WTC11 (cell line): ENCODE measurements around the gene CEBPG. TPM values are rescaled to one million over a fixed set of nuclear protein-coding genes. Genes with fewer than 3 reads are reported as not detected.
A peak's percentile ranks its signal among the peaks of the same experiment; 100 is the strongest.

Experiments used
- ATAC-seq: fragments of 200-7000 bp; cut with Tn5 transposase; 2 replicates; pipeline ENCODE4 v1.10.0; 2021; ENCODE audit warnings: mild to moderate bottlenecking, moderate library complexity
- CTCF ChIA-PET: fragments of 300-600 bp; sonication (Branson Sonifier 250); formaldehyde crosslinking; loops from one replicate; lab custom pipeline; 2021; ENCODE audit warnings: antibody characterized with exemption; lab: Charles Lee
- POLR2A ChIA-PET: fragments of 350-600 bp; sonication (Branson Sonifier 250); formaldehyde crosslinking; loops from one replicate; lab custom pipeline; 2021; ENCODE audit warnings: antibody characterized with exemption; lab: Charles Lee
- DNase-seq: peaks from one replicate; pipeline ENCODE4 v3.0.0; 2021; ENCODE audit warnings: low spot score
- H3K27ac Mint-ChIP-seq: 2 replicates; pipeline ENCODE4 v1.8.0; 2021; ENCODE audit warnings: mixed read lengths
- H3K27me3 Mint-ChIP-seq: 2 replicates; pipeline ENCODE4 v1.8.0; 2021; ENCODE audit warnings: low read depth, mild to moderate bottlenecking, moderate library complexity, mixed read lengths
- H3K36me3 Mint-ChIP-seq: 2 replicates; pipeline ENCODE4 v1.8.0; 2021; ENCODE audit warnings: mixed read lengths
- H3K4me1 Mint-ChIP-seq: 2 replicates; pipeline ENCODE4 v1.8.0; 2022; ENCODE audit warnings: mixed read lengths
- H3K4me3 Mint-ChIP-seq: 2 replicates; pipeline ENCODE4 v1.8.0; 2021; ENCODE audit warnings: mild to moderate bottlenecking, moderate library complexity, mixed read lengths
- H3K9me3 Mint-ChIP-seq: 2 replicates; pipeline ENCODE4 v1.8.0; 2021; ENCODE audit warnings: mixed read lengths
- CREB1 ChIP-seq: sonication (generic); formaldehyde crosslinking; IDR thresholded peaks from 2 replicates; pipeline ENCODE4 v1.8.0; 2023; ENCODE audit warnings: mild to moderate bottlenecking, missing genetic modification reagents
- CREM ChIP-seq: sonication (generic); formaldehyde crosslinking; IDR thresholded peaks from 2 replicates; pipeline ENCODE4 v1.8.1; 2022; ENCODE audit warnings: mild to moderate bottlenecking, missing genetic modification reagents, moderate library complexity
- EMX1 ChIP-seq: fragments of 250-450 bp; sonication (Bioruptor Pico); IDR thresholded peaks from 2 replicates; pipeline ENCODE4 v1.8.0; 2021; ENCODE audit warnings: mild to moderate bottlenecking
- FOXP1 ChIP-seq: sonication (generic); formaldehyde crosslinking; IDR thresholded peaks from 2 replicates; pipeline ENCODE4 v1.8.0; 2022; ENCODE audit warnings: missing genetic modification reagents, mild to moderate bottlenecking, moderate library complexity, borderline replicate concordance
- SP1 ChIP-seq: sonication (generic); formaldehyde crosslinking; conservative IDR thresholded peaks from 2 replicates; pipeline ENCODE4 v1.8.1; 2022; ENCODE audit warnings: missing genetic modification reagents
- TP53 ChIP-seq: sonication (generic); formaldehyde crosslinking; IDR thresholded peaks from 2 replicates; pipeline ENCODE4 v1.8.1; 2023; ENCODE audit warnings: mild to moderate bottlenecking, missing genetic modification reagents
- ZNF317 ChIP-seq: sonication (generic); formaldehyde crosslinking; IDR thresholded peaks from 2 replicates; pipeline ENCODE4 v1.8.1; 2023; ENCODE audit warnings: low read depth, mild to moderate bottlenecking, moderate library complexity, missing genetic modification reagents, borderline replicate concordance
- ZNF396 ChIP-seq: fragments of 250-450 bp; sonication (Bioruptor Pico); IDR thresholded peaks from 2 replicates; pipeline ENCODE4 v1.8.0; 2021; ENCODE audit warnings: mild to moderate bottlenecking, moderate library complexity, borderline replicate concordance
- total RNA-seq: library from RNA; stranded (reverse); gene quantifications from 3 replicates; pipeline ENCODE4 v1.2.3, GENCODE V29; 2021
- TF ChIP-seq, protein P1 (sequence below): sonication (generic); formaldehyde crosslinking; IDR thresholded peaks from 2 replicates; pipeline ENCODE4 v1.8.1; 2022; ENCODE audit warnings: missing genetic modification reagents, borderline replicate concordance
- TF ChIP-seq, protein P2 (sequence below): sonication (generic); formaldehyde crosslinking; IDR thresholded peaks from 2 replicates; pipeline ENCODE4 v1.8.0; 2023; ENCODE audit warnings: mild to moderate bottlenecking, missing genetic modification reagents
- TF ChIP-seq, protein P3 (sequence below): sonication (generic); formaldehyde crosslinking; IDR thresholded peaks from 2 replicates; pipeline ENCODE4 v1.8.0; 2022; ENCODE audit warnings: missing genetic modification reagents
- TF ChIP-seq, protein P4 (sequence below): sonication (generic); formaldehyde crosslinking; conservative IDR thresholded peaks from 2 replicates; pipeline ENCODE4 v1.8.1; 2023; ENCODE audit warnings: mild to moderate bottlenecking, low read depth, missing genetic modification reagents, moderate library complexity
- TF ChIP-seq, protein P5 (sequence below): sonication (generic); formaldehyde crosslinking; IDR thresholded peaks from 2 replicates; pipeline ENCODE4 v1.8.0; 2022; ENCODE audit warnings: mild to moderate bottlenecking, missing genetic modification reagents
- TF ChIP-seq, protein P6 (sequence below): fragments of 250-450 bp; sonication (Bioruptor Pico); IDR thresholded peaks from 2 replicates; pipeline ENCODE4 v1.9.0; 2021; ENCODE audit warnings: moderate library complexity, mild to moderate bottlenecking, inconsistent platforms, borderline replicate concordance

Gene CEBPG
- total RNA-seq, 1 experiment from 2014 or later = 33.1 TPM

DNA sequence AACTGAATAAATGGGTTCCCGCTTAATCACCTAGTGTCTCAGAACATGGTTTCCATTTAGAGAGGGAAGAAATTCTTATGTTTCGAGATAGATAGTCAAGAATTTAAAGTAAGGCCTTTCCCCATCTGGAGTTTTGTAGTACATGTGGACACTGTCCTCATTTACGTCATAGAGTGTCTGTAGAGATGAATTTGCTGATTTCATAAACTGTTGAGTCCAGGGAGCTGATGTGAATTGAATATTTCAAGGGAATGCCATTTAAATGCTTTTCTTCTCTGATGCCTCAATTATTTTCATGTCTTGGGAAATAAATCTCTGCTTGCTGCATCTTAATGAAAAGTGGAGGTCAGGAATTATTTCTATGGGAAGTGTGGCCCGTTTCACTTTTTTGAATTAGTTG is 9.5 kb downstream of the CEBPG start (continued):
- TF ChIP-seq, protein P1, sequence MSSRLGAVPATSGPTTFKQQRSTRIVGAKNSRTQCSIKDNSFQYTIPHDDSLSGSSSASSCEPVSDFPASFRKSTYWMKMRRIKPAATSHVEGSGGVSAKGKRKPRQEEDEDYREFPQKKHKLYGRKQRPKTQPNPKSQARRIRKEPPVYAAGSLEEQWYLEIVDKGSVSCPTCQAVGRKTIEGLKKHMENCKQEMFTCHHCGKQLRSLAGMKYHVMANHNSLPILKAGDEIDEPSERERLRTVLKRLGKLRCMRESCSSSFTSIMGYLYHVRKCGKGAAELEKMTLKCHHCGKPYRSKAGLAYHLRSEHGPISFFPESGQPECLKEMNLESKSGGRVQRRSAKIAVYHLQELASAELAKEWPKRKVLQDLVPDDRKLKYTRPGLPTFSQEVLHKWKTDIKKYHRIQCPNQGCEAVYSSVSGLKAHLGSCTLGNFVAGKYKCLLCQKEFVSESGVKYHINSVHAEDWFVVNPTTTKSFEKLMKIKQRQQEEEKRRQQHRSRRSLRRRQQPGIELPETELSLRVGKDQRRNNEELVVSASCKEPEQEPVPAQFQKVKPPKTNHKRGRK (CRISPR knock-in tag) = no peak

DNA sequence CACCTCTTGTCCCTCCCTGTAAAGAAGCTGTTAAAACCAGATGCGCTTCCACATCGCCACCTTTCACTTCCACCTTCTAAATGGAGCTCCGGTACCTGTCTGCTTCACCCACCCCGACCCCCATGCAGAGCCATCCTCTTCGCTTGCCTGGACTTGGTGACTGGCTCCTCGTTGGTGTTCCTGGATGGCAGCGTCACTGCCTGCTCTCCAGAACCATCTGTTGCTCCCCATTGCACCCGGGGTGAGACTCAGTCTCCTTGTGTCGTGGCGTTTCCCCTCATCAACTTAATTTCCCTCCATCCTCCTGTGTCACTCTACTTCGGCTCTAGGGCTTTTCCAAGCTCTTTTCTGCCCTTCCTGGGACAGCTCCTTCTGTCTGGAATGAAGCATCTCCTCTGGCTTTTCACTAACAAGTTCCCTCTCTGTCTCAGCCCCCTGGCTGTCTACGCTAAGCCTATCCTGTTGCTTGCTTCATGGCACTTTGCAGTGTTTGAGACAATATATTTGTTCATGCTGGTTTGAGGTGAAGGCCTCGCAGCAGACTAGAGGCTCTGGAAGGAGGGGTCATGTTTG is 10.3 kb downstream of the CEBPG start:
- Mint-ChIP-seq H3K36me3 (peaks cover 10% of the 10 kb centered on the region; the same call in 1 of the 2 replicates), H3K4me1 (peaks cover 23% of the 10 kb centered on the region), H3K4me3 (no peak overlapping the region), H3K27ac (peak overlapping the region; percentile 69; the same call in 1 of the 2 replicates), H3K9me3 (no peaks in the 10 kb centered on the region), H3K27me3 (no peaks in the 10 kb centered on the region)
- ATAC-seq = no peak
- no peak for DNase-seq
- no peak for TF ChIP-seq CREM (CRISPR knock-in tag)
- TF ChIP-seq, protein P2, sequence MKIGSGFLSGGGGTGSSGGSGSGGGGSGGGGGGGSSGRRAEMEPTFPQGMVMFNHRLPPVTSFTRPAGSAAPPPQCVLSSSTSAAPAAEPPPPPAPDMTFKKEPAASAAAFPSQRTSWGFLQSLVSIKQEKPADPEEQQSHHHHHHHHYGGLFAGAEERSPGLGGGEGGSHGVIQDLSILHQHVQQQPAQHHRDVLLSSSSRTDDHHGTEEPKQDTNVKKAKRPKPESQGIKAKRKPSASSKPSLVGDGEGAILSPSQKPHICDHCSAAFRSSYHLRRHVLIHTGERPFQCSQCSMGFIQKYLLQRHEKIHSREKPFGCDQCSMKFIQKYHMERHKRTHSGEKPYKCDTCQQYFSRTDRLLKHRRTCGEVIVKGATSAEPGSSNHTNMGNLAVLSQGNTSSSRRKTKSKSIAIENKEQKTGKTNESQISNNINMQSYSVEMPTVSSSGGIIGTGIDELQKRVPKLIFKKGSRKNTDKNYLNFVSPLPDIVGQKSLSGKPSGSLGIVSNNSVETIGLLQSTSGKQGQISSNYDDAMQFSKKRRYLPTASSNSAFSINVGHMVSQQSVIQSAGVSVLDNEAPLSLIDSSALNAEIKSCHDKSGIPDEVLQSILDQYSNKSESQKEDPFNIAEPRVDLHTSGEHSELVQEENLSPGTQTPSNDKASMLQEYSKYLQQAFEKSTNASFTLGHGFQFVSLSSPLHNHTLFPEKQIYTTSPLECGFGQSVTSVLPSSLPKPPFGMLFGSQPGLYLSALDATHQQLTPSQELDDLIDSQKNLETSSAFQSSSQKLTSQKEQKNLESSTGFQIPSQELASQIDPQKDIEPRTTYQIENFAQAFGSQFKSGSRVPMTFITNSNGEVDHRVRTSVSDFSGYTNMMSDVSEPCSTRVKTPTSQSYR (CRISPR knock-in tag) = no peak
- TF ChIP-seq ZNF396 (CRISPR knock-in tag) = no peak
- no peak for TF ChIP-seq TP53 (CRISPR knock-in tag)
- TF ChIP-seq, protein P3, sequence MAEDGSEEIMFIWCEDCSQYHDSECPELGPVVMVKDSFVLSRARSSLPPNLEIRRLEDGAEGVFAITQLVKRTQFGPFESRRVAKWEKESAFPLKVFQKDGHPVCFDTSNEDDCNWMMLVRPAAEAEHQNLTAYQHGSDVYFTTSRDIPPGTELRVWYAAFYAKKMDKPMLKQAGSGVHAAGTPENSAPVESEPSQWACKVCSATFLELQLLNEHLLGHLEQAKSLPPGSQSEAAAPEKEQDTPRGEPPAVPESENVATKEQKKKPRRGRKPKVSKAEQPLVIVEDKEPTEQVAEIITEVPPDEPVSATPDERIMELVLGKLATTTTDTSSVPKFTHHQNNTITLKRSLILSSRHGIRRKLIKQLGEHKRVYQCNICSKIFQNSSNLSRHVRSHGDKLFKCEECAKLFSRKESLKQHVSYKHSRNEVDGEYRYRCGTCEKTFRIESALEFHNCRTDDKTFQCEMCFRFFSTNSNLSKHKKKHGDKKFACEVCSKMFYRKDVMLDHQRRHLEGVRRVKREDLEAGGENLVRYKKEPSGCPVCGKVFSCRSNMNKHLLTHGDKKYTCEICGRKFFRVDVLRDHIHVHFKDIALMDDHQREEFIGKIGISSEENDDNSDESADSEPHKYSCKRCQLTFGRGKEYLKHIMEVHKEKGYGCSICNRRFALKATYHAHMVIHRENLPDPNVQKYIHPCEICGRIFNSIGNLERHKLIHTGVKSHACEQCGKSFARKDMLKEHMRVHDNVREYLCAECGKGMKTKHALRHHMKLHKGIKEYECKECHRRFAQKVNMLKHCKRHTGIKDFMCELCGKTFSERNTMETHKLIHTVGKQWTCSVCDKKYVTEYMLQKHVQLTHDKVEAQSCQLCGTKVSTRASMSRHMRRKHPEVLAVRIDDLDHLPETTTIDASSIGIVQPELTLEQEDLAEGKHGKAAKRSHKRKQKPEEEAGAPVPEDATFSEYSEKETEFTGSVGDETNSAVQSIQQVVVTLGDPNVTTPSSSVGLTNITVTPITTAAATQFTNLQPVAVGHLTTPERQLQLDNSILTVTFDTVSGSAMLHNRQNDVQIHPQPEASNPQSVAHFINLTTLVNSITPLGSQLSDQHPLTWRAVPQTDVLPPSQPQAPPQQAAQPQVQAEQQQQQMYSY = no peak
- TF ChIP-seq, protein P1 (CRISPR knock-in tag) = no peak
- no peak for TF ChIP-seq EMX1 (CRISPR knock-in tag)
- no peak for TF ChIP-seq CREB1
- TF ChIP-seq, protein P4, sequence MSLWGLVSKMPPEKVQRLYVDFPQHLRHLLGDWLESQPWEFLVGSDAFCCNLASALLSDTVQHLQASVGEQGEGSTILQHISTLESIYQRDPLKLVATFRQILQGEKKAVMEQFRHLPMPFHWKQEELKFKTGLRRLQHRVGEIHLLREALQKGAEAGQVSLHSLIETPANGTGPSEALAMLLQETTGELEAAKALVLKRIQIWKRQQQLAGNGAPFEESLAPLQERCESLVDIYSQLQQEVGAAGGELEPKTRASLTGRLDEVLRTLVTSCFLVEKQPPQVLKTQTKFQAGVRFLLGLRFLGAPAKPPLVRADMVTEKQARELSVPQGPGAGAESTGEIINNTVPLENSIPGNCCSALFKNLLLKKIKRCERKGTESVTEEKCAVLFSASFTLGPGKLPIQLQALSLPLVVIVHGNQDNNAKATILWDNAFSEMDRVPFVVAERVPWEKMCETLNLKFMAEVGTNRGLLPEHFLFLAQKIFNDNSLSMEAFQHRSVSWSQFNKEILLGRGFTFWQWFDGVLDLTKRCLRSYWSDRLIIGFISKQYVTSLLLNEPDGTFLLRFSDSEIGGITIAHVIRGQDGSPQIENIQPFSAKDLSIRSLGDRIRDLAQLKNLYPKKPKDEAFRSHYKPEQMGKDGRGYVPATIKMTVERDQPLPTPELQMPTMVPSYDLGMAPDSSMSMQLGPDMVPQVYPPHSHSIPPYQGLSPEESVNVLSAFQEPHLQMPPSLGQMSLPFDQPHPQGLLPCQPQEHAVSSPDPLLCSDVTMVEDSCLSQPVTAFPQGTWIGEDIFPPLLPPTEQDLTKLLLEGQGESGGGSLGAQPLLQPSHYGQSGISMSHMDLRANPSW = no peak
- TF ChIP-seq, protein P5, sequence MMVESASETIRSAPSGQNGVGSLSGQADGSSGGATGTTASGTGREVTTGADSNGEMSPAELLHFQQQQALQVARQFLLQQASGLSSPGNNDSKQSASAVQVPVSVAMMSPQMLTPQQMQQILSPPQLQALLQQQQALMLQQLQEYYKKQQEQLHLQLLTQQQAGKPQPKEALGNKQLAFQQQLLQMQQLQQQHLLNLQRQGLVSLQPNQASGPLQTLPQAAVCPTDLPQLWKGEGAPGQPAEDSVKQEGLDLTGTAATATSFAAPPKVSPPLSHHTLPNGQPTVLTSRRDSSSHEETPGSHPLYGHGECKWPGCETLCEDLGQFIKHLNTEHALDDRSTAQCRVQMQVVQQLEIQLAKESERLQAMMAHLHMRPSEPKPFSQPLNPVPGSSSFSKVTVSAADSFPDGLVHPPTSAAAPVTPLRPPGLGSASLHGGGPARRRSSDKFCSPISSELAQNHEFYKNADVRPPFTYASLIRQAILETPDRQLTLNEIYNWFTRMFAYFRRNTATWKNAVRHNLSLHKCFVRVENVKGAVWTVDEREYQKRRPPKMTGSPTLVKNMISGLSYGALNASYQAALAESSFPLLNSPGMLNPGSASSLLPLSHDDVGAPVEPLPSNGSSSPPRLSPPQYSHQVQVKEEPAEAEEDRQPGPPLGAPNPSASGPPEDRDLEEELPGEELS (CRISPR knock-in tag) = no peak
- TF ChIP-seq FOXP1 = no peak
- TF ChIP-seq, protein P6, sequence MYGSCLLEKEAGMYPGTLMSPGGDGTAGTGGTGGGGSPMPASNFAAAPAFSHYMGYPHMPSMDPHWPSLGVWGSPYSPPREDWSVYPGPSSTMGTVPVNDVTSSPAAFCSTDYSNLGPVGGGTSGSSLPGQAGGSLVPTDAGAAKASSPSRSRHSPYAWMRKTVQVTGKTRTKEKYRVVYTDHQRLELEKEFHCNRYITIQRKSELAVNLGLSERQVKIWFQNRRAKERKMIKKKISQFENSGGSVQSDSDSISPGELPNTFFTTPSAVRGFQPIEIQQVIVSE = no peak
- TF ChIP-seq ZNF317 (CRISPR knock-in tag) = no peak
- no peak for TF ChIP-seq SP1 (CRISPR knock-in tag)
- ChIA-PET POLR2A (no interaction called here), CTCF (interaction anchor here (0.6 to 0.8 kb wide), 2 partner anchors 10 to 116 kb away, joined by 3 to 4 read pairs; partner anchors contain the start of gene CEBPG)
